HepG2 (cell line): Measurements from ENCODE around the gene ZMYND10. TPM values are rescaled to one million over a fixed set of nuclear protein-coding genes. Genes with fewer than 3 reads are reported as not detected.

Source experiments
- ARID2 ChIP-seq: sonication (generic); formaldehyde crosslinking; IDR thresholded peaks from 2 replicates; pipeline ENCODE4 v1.8.1; 2022; ENCODE audit warnings: mild to moderate bottlenecking, missing genetic modification reagents, borderline replicate concordance
- BRD4 ChIP-seq: sonication (generic); formaldehyde crosslinking; IDR thresholded peaks from 2 replicates; pipeline ENCODE4 v1.4.0; 2020; ENCODE audit warnings: missing genetic modification reagents
- DPF2 ChIP-seq: sonication (generic); formaldehyde crosslinking; IDR thresholded peaks from 2 replicates; pipeline ENCODE4 v1.4.0; 2020; ENCODE audit warnings: mild to moderate bottlenecking, low read depth, missing genetic modification reagents, borderline replicate concordance
- ESRRA ChIP-seq: sonication (generic); formaldehyde crosslinking; IDR thresholded peaks from 2 replicates; pipeline ENCODE4 v1.5.1; 2020; ENCODE audit warnings: mild to moderate bottlenecking, low read depth, missing genetic modification reagents
- FLYWCH1 ChIP-seq: sonication (generic); formaldehyde crosslinking; IDR thresholded peaks from 2 replicates; pipeline ENCODE4 v1.8.1; 2023; ENCODE audit warnings: mild to moderate bottlenecking, missing genetic modification reagents
- KDM5A ChIP-seq: fragments of 200-600 bp; sonication (generic); IDR thresholded peaks from 2 replicates; pipeline ENCODE4 v1.7.0; 2018; ENCODE audit warnings: antibody characterized with exemption, mild to moderate bottlenecking, low read length, borderline replicate concordance
- MEIS1 ChIP-seq: sonication (generic); formaldehyde crosslinking; IDR thresholded peaks from 2 replicates; pipeline ENCODE4 v1.9.0; 2021; ENCODE audit warnings: mild to moderate bottlenecking, missing genetic modification reagents, moderate library complexity, borderline replicate concordance
- MIER3 ChIP-seq: IDR thresholded peaks from 2 replicates; pipeline ENCODE4 v1.6.1; 2016; ENCODE audit warnings: missing compliant biosample characterization, borderline replicate concordance
- POGK ChIP-seq: sonication (generic); formaldehyde crosslinking; conservative IDR thresholded peaks from 2 replicates; pipeline ENCODE4 v1.8.0; 2022; ENCODE audit warnings: mild to moderate bottlenecking, moderate library complexity, missing genetic modification reagents
- ZBTB38 ChIP-seq: sonication (generic); formaldehyde crosslinking; IDR thresholded peaks from 2 replicates; pipeline ENCODE4 v1.5.1; 2020; ENCODE audit warnings: mild to moderate bottlenecking, missing genetic modification reagents
- ZFP1 ChIP-seq: IDR thresholded peaks from 2 replicates; pipeline ENCODE4 v1.6.1; 2016
- ZNF124 ChIP-seq: sonication (generic); formaldehyde crosslinking; IDR thresholded peaks from 2 replicates; pipeline ENCODE4 v1.4.0; 2020; ENCODE audit warnings: missing genetic modification reagents
- ZNF33B ChIP-seq: sonication (generic); formaldehyde crosslinking; IDR thresholded peaks from 2 replicates; pipeline ENCODE4 v1.5.1; 2020; ENCODE audit warnings: mild to moderate bottlenecking, missing genetic modification reagents
- ZNF484 ChIP-seq: sonication (generic); formaldehyde crosslinking; IDR thresholded peaks from 2 replicates; pipeline ENCODE4 v1.5.1; 2020; ENCODE audit warnings: mild to moderate bottlenecking, low read depth, missing genetic modification reagents, borderline replicate concordance
- ZNF570 ChIP-seq: sonication (generic); formaldehyde crosslinking; IDR thresholded peaks from 2 replicates; pipeline ENCODE4 v1.4.0; 2020; ENCODE audit warnings: mild to moderate bottlenecking, missing genetic modification reagents, borderline replicate concordance
- ZNF839 ChIP-seq: sonication (generic); formaldehyde crosslinking; IDR thresholded peaks from 2 replicates; pipeline ENCODE4 v1.4.0; 2020; ENCODE audit warnings: missing genetic modification reagents, mild to moderate bottlenecking, borderline replicate concordance
- polyA plus RNA-seq, 8 experiments: library from polyadenylated mRNA; depleted of rRNA in 3 of 8; stranded (reverse) in 7 of 8; unstranded in 1 of 8; fragments of >200 nt; fragmentation: Illumina TruSeq in 4 of 8; extraction: Trizol in 4 of 8; gene quantifications; 2 replicates each; pipeline versions ENCODE4 v1.2.1 to v1.2.3, GENCODE V29; 2011 to 2016; ENCODE audit warnings: low read depth in 4 of 8, missing spikeins in 1 of 8, mixed read lengths in 1 of 8; ENCODE audit not compliant: insufficient read depth in 1 of 8
- total RNA-seq, 5 experiments: library from RNA; depleted of rRNA; stranded (reverse); fragments of >200 nt; fragmentation: Illumina TruSeq; extraction: Trizol; gene quantifications; 2 replicates each; pipeline ENCODE4 v1.2.3, GENCODE V29; 2016; ENCODE audit warnings: low read depth in 1 of 5
- TF ChIP-seq, protein P1 (sequence below): sonication (generic); formaldehyde crosslinking; IDR thresholded peaks from 2 replicates; pipeline ENCODE4 v1.8.0; 2022; ENCODE audit warnings: missing genetic modification reagents, low read depth, mild to moderate bottlenecking, borderline replicate concordance
- TF ChIP-seq, protein P2 (sequence below): sonication (generic); formaldehyde crosslinking; IDR thresholded peaks from 2 replicates; pipeline ENCODE4 v1.4.0; 2020; ENCODE audit warnings: missing genetic modification reagents
- TF ChIP-seq, protein P3 (sequence below): sonication (generic); formaldehyde crosslinking; conservative IDR thresholded peaks from 2 replicates; pipeline ENCODE4 v1.4.0; 2020; ENCODE audit warnings: missing genetic modification reagents
- TF ChIP-seq, protein P4 (sequence below): sonication (generic); formaldehyde crosslinking; IDR thresholded peaks from 2 replicates; pipeline ENCODE4 v1.4.0; 2020; ENCODE audit warnings: mild to moderate bottlenecking, missing genetic modification reagents

Gene ZMYND10
- total and polyA plus RNA-seq, 2 of the 13 experiments (the other 11 are each of a cell fraction or from before 2014, with no cell fraction given) = 0.60 to 0.74 TPM

DNA sequence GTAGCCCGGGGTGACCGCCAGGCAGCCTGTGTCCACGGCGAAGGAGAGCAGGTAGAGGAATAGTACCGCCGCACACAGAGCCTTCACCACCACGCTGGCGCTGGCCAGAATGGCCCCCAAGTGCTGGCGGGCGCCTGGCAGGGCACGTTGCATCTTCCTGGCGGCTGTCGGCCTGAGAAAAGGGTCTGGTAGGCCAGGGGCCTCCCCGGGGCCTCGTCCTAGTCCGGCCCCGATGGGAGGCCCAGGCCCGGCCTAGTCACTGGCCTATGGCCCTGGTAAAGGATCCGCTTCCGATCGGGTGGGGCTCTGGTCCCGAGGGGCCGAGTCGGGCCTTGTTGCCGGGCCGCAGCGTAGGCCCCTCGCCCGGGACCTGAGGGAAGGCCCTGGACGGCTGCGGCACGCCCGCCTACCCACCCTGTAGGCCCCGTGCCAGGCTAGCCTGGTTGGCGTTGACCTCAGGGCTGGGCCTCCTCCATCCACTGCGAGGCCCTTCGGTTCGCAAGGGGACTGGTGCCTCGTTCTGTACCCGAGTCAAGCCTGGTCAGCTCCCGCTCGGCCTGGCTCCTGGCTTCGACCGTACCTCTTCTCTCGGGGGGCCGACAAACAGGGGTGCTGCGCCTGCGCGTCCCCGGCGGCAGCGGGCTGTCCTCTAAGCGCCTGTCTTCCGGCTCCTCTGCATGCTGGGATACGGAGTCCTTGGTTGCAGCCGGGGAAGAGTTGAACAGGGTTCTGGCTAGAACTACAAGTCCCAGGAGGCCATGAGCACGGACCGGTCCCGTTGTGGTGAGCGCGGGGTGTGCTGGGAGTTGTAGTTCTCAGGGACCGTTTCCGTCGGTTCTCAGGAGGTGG is 13.6 kb upstream of the ZMYND10 start, which contains the start of gene TMEM115 (continued):
- TF ChIP-seq ARID2 (CRISPR knock-in tag) (no peak), ZNF33B (CRISPR knock-in tag) (no peak; the same call in 1 of the 2 replicates), ZNF124 (CRISPR knock-in tag) (no peak; the same call in 1 of the 2 replicates), ZNF839 (CRISPR knock-in tag) (no peak), MEIS1 (CRISPR knock-in tag) (no peak; the same call in none of the 2 replicates), ZBTB38 (peak; percentile 87), MIER3 (CRISPR knock-in tag) (peak; percentile 84; the same call in 1 of the 2 replicates), POGK (CRISPR knock-in tag) (peak; percentile 92), KDM5A (no peak; the same call in none of the 2 replicates), BRD4 (CRISPR knock-in tag) (0 out of 2 replicates have a peak, but pooled peaks have one; percentile 82), DPF2 (CRISPR knock-in tag) (no peak), ZFP1 (0 out of 2 replicates have a peak, but pooled peaks have one; percentile 24), ZNF484 (CRISPR knock-in tag) (no peak), ZNF570 (CRISPR knock-in tag) (no peak), ESRRA (CRISPR knock-in tag) (no peak), FLYWCH1 (CRISPR knock-in tag) (no peak; the same call in 1 of the 2 replicates)
- TF ChIP-seq, protein P1, sequence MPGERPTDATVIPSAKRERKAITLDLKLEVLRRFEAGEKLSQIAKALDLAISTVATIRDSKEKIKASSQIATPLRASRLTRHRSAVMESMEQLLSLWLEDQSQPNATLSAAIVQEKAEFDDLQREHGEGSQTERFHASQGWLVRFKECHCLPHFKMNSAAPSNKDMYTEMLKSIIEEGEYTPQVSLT = no peak; the same call in 1 of the 2 replicates
- TF ChIP-seq, protein P2, sequence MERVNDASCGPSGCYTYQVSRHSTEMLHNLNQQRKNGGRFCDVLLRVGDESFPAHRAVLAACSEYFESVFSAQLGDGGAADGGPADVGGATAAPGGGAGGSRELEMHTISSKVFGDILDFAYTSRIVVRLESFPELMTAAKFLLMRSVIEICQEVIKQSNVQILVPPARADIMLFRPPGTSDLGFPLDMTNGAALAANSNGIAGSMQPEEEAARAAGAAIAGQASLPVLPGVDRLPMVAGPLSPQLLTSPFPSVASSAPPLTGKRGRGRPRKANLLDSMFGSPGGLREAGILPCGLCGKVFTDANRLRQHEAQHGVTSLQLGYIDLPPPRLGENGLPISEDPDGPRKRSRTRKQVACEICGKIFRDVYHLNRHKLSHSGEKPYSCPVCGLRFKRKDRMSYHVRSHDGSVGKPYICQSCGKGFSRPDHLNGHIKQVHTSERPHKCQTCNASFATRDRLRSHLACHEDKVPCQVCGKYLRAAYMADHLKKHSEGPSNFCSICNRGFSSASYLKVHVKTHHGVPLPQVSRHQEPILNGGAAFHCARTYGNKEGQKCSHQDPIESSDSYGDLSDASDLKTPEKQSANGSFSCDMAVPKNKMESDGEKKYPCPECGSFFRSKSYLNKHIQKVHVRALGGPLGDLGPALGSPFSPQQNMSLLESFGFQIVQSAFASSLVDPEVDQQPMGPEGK = peak; percentile 54
- TF ChIP-seq, protein P3, sequence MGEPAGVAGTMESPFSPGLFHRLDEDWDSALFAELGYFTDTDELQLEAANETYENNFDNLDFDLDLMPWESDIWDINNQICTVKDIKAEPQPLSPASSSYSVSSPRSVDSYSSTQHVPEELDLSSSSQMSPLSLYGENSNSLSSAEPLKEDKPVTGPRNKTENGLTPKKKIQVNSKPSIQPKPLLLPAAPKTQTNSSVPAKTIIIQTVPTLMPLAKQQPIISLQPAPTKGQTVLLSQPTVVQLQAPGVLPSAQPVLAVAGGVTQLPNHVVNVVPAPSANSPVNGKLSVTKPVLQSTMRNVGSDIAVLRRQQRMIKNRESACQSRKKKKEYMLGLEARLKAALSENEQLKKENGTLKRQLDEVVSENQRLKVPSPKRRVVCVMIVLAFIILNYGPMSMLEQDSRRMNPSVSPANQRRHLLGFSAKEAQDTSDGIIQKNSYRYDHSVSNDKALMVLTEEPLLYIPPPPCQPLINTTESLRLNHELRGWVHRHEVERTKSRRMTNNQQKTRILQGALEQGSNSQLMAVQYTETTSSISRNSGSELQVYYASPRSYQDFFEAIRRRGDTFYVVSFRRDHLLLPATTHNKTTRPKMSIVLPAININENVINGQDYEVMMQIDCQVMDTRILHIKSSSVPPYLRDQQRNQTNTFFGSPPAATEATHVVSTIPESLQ (CRISPR knock-in tag) = peak; percentile 64; the same call in 1 of the 2 replicates
- TF ChIP-seq, protein P4, sequence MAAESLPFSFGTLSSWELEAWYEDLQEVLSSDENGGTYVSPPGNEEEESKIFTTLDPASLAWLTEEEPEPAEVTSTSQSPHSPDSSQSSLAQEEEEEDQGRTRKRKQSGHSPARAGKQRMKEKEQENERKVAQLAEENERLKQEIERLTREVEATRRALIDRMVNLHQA = no peak
